ENCODE measurements around the gene FLOT2.

DNA sequence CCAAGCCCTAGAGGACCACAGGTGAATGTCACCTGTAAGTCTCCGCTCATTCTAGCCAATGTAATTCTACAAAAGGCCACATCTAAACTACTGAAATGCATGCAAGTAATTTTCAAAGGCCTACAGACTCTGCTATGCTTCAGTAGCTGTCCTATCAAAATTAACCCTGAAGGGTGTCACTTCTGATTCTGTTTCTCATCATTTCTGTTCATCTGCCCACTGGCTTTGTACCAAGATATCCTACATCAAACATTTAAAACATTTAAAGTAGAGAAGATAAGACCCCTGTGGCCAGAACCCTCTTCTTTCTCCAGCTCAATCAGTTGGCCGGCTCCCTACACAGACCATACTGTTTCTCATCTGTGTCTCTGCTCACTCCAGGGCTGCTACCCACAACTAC lies 32.3 kb upstream of the FLOT2 start:
- TF ChIP-seq, protein P1, sequence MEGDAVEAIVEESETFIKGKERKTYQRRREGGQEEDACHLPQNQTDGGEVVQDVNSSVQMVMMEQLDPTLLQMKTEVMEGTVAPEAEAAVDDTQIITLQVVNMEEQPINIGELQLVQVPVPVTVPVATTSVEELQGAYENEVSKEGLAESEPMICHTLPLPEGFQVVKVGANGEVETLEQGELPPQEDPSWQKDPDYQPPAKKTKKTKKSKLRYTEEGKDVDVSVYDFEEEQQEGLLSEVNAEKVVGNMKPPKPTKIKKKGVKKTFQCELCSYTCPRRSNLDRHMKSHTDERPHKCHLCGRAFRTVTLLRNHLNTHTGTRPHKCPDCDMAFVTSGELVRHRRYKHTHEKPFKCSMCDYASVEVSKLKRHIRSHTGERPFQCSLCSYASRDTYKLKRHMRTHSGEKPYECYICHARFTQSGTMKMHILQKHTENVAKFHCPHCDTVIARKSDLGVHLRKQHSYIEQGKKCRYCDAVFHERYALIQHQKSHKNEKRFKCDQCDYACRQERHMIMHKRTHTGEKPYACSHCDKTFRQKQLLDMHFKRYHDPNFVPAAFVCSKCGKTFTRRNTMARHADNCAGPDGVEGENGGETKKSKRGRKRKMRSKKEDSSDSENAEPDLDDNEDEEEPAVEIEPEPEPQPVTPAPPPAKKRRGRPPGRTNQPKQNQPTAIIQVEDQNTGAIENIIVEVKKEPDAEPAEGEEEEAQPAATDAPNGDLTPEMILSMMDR (IDR thresholded peaks at IDR 0.05; ENCODE audit: borderline replicate concordance, extremely low read depth, low read length, poor library complexity, severe bottlenecking) = no peak
- no peak for TF ChIP-seq EZH2 (IDR thresholded peaks at IDR 0.05; ENCODE audit: borderline replicate concordance, low read depth, low read length, severe bottlenecking)
